ENCODE data around the gene ANKRD44.
A peak's percentile ranks its signal among the peaks of the same experiment; 100 is the strongest.

The ANKRD44 gene

GRCh38 chr2:197236159-197236558 lies 74.4 kb downstream of the ANKRD44 start:
- no peak for DNase-seq

- no peak for DNase-seq
These were observed 74.9 kb downstream of the ANKRD44 start for GRCh38 chr2:197235711-197236110.

- no peak for DNase-seq
These were observed 75.8 kb downstream of the ANKRD44 start for GRCh38 chr2:197234671-197235191.

GRCh38 chr2:197233473-197233872 lies 77.1 kb downstream of the ANKRD44 start:
- no peak for DNase-seq

GRCh38 chr2:197232010-197232409 lies 78.6 kb downstream of the ANKRD44 start:
- no peak for DNase-seq

GRCh38 chr2:197229509-197230443 lies 80.8 kb downstream of the ANKRD44 start:
- DNase-seq: peak in 1 of 2 experiments; percentile 11

GRCh38 chr2:197223451-197223850 lies 87.1 kb downstream of the ANKRD44 start:
- no peak for DNase-seq

GRCh38 chr2:197219636-197220035 lies 90.9 kb downstream of the ANKRD44 start:
- DNase-seq: no peak

- DNase-seq: no peak
These were observed 93.0 kb downstream of the ANKRD44 start for GRCh38 chr2:197217541-197217940.

- peak; percentile 15 to 32 for DNase-seq
These were observed 94.1 kb downstream of the ANKRD44 start for GRCh38 chr2:197216361-197216979.

GRCh38 chr2:197215748-197216360 lies 94.7 kb downstream of the ANKRD44 start:
- DNase-seq: no peak

- no peak for DNase-seq
These were observed 98.0 kb downstream of the ANKRD44 start for GRCh38 chr2:197212344-197213262.

- no peak for DNase-seq
These were observed 98.7 kb downstream of the ANKRD44 start for GRCh38 chr2:197211881-197212342.

GRCh38 chr2:197210430-197210829 lies 100.2 kb downstream of the ANKRD44 start:
- DNase-seq: no peak

GRCh38 chr2:197209742-197210408 lies 100.7 kb downstream of the ANKRD44 start:
- no peak for DNase-seq

- no peak for DNase-seq
These were observed 101.3 kb downstream of the ANKRD44 start for GRCh38 chr2:197209246-197209645.

GRCh38 chr2:197208841-197209240 lies 101.7 kb downstream of the ANKRD44 start:
- DNase-seq: no peak

- no peak for DNase-seq
These were observed 102.6 kb downstream of the ANKRD44 start for GRCh38 chr2:197208024-197208423.

- DNase-seq: no peak
These were observed 103.0 kb downstream of the ANKRD44 start for GRCh38 chr2:197207598-197207997.

GRCh38 chr2:197207106-197207505 lies 103.5 kb downstream of the ANKRD44 start:
- DNase-seq: no peak

- DNase-seq: peak; percentile 44 to 45
These were observed 104.9 kb downstream of the ANKRD44 start for GRCh38 chr2:197205585-197206215.

Measured in Kasumi-1 (cell line).